Measurements from ENCODE around the gene GPC5.
"Not testable (repeated sequence)": the region's sequence is repeated elsewhere in the genome, so short reads cannot be mapped to it uniquely, and the experiment has no call there.

Gene GPC5

GRCh38 chr13:92640936-92641335 is 1242.5 kb downstream of the GPC5 start:
- no peak for DNase-seq (ENCODE audit: low read depth in 3 of 3)

DNA sequence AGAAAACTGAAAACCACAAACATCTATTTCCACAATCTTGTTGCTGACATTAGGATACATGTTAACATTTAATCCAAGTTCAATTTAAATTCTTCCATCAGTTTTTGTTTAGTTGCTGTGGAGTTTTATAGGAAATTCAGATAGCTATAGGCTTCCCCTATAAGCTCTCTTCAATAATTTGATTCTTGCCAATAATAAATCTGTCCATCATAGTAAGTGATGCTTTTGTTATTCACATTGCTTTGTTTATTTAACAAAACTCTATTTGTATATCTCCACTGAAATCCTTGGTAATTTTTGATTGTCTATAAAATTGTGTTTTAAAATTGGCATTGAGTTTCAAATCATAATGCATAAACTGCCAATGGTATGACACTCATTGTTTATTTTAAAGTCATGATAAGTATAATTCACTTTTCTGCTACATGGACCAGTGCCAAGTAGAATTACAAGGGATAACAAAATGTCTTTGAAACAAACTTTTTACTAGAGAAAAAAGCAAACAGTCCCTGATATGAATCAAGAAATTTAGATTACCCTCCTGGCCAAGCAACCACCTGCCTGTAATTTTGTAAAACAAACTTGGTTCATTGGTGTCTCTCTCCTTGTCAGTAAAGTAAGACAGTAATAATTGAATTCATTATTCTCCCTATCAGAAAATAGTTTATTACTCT is 1250.9 kb downstream of the GPC5 start:
- no peak for DNase-seq (ENCODE audit: low read depth in 3 of 3)

- DNase-seq (ENCODE audit: low read depth in 3 of 3), result no peak
Observed at GRCh38 chr13:92656103-92656502, 1257.7 kb downstream of the GPC5 start.

- no peak for DNase-seq (ENCODE audit: low read depth in 3 of 3)
Observed at GRCh38 chr13:92656648-92657047, 1258.2 kb downstream of the GPC5 start.

- DNase-seq (ENCODE audit: low read depth in 3 of 3), result no peak
Observed at GRCh38 chr13:92657565-92657964, 1259.1 kb downstream of the GPC5 start.

DNA sequence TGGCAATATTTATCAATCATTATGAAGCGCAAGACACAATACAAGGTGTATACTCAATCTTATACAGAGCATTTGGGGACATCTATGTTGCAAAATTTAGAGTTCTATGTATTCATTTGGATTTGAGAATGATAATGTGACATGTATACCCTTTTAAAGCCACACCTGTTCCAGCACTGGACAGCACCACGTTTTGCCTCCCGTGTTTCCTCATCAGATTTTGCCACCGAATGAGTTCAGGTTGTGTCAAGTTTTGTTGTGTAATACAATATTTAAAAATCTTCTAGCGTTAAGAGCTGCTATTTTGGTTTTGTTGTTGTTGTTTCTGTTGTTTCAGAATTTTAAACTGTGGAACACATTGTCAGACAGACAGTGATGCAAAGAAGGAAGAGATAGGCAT is 1259.9 kb downstream of the GPC5 start:
- no peak for DNase-seq (ENCODE audit: low read depth in 3 of 3)

GRCh38 chr13:92661406-92661805 is 1263.0 kb downstream of the GPC5 start:
- no peak for DNase-seq (ENCODE audit: low read depth in 3 of 3)

- no peak for DNase-seq (ENCODE audit: low read depth in 3 of 3)
Observed at GRCh38 chr13:92668157-92668556, 1269.7 kb downstream of the GPC5 start.

- no peak for DNase-seq (ENCODE audit: low read depth in 3 of 3)
Observed at GRCh38 chr13:92670096-92670495, 1271.7 kb downstream of the GPC5 start.

DNA sequence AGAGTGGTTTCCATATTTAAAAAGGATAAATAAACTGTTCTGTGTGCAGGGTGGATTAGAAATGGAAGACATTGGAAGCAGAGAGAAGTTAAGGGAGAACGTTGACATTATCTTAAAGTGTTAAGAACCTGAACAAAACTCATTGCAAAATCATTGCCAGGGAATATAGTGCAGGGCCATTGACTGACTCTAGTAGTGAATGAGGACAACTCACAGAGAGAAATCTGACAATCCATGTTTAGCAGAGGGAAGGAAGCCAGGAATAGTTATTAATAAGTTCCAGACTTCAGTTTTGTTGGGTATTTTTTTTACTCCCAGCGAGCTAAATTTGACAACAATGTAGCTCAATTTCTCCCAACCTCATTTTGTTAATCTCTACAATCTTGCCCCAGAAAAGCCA is 1273.4 kb downstream of the GPC5 start:
- DNase-seq (ENCODE audit: low read depth in 3 of 3), result no peak

GRCh38 chr13:92676246-92676645 is 1277.8 kb downstream of the GPC5 start:
- DNase-seq (ENCODE audit: low read depth in 3 of 3), result no peak

GRCh38 chr13:92677571-92677970 is 1279.2 kb downstream of the GPC5 start:
- no peak for DNase-seq (ENCODE audit: low read depth in 3 of 3)

GRCh38 chr13:92679602-92680001 is 1281.2 kb downstream of the GPC5 start:
- DNase-seq (ENCODE audit: low read depth in 3 of 3), result no peak

- DNase-seq (ENCODE audit: low read depth in 3 of 3), result no peak
Observed at GRCh38 chr13:92681239-92681638, 1282.8 kb downstream of the GPC5 start.

GRCh38 chr13:92682832-92683517 is 1284.6 kb downstream of the GPC5 start:
- DNase-seq (ENCODE audit: low read depth in 3 of 3), result no peak

- DNase-seq (ENCODE audit: low read depth in 3 of 3), result no peak
Observed at GRCh38 chr13:92694047-92694446, 1295.6 kb downstream of the GPC5 start.

- DNase-seq (ENCODE audit: low read depth in 3 of 3), result not testable (repeated sequence)
Observed at GRCh38 chr13:92695827-92696226, 1297.4 kb downstream of the GPC5 start.

- no peak for DNase-seq (ENCODE audit: low read depth in 3 of 3)
Observed at GRCh38 chr13:92716749-92717148, 1318.3 kb downstream of the GPC5 start.

DNA sequence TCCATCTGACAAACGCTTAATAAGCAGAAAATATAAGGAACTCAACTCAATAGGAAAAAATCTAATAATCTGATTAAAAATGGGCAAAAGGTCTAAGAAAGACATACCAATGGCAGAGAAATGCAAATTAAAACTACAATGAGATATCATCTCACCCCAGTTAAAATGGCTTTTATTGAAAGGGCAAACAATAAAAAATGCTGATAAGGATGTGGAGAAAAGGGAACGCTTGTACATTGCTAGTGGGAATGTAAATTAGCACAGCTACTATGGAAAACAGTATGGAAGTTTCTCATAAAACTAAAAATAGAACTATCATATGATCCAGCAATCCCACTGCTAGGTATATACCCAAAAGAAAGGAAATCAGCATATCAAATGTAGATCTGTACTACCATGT is 1319.4 kb downstream of the GPC5 start:
- no peak for DNase-seq (ENCODE audit: low read depth in 3 of 3)

DNA sequence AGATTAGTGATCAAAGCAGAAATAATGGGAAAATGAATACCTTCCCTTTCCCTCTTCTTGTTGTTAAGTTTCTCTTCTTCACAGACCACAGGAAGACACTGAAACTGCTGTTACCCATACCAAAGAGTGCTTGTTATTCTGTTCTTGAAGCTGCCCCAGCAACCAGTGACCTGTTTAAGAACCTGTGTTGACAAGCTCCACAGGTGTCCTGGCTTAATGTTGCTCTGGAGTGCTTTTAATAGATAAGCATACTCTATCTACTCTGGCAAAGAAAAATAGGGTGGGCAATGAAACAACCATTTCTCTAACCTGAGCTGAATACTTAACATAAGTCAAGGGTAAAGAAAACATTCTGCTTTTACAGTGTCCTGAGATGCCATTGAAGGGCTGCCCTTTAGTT is 1321.4 kb downstream of the GPC5 start:
- DNase-seq (ENCODE audit: low read depth in 3 of 3), result no peak

DNA sequence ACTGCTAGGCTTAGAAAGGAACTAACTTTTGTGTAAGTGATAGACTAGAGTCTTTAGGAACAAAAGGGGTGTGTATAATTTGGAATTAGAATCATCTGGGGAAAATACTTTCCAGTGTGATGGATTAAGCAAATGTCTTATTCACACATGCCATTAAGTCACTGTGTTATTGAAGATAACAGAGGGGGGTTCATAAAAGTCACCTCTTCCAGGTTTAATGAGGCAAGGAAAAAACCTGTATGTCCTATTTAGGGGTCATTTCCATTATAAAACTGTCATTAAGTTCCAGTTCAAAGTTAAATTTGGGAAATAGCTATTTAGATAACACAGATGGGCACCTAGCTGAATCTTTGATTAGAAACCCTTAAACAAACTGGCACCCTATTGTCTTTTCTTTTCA is 1323.2 kb downstream of the GPC5 start:
- no peak for DNase-seq (ENCODE audit: low read depth in 3 of 3)

DNA sequence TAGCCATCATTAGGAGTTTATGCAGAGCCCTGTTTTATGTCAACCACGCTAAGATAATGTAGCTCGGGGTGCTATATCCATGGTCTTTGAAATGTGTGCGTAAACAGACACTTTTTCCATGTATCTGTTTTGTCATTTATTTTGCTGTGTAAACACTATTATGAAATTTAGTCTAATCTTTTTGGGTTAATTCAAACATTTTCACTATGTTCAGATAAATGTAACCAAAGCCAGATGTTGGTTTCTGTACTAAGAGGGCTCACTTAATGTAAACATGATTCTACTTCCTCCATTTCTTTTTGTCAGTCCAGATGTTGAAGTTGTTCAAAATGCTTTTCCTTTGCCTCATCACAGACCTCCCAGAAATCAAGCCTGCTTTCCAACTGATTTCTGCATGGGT is 1328.7 kb downstream of the GPC5 start:
- DNase-seq (ENCODE audit: low read depth in 3 of 3), result no peak

DNA sequence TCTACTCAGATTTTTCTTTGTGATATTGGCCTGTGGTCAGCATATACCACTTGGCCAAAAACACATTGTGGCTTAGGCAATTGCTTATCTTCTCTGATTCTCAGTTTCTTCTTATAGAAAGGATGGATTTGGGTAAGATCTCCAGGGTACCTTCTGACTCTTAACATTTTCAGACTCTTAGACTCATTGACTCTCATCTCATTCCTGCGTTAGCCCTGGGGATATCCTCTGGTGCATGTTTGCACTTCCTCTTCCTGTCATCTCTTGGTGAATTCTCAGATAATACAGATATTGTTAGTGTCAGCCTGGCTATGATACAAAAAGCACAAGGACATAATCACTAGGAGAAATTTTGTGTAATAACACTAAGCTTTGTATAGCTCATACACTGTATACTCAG is 1335.6 kb downstream of the GPC5 start:
- DNase-seq (ENCODE audit: low read depth in 3 of 3), result no peak

DNA sequence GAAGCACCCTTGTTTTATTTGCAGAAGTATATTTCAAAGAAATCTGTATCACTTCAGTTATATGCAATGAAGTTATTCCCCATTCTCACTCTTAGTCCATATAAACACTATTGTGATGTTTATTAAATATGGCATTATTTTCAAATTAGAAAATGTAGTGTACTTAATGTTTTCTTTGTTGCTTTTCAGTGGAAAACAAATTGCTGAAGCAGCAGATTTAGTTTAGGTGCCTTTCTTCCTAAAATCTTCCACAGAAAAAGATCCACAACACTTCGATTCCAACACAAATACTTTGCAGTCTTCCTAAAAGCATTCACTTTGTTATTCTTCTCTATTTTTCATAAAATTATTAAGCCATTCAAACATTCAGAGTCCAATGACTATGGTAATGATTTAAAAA is 1336.1 kb downstream of the GPC5 start:
- DNase-seq (ENCODE audit: low read depth in 3 of 3), result no peak
